ENCODE measurements around the gene CFB. TPM values are rescaled to one million over a fixed set of nuclear protein-coding genes. Genes with fewer than 3 reads are reported as not detected.

Gene CFB
- total RNA-seq, 1 experiment from 2014 or later, result 0.31 TPM

- TF ChIP-seq, protein P1, sequence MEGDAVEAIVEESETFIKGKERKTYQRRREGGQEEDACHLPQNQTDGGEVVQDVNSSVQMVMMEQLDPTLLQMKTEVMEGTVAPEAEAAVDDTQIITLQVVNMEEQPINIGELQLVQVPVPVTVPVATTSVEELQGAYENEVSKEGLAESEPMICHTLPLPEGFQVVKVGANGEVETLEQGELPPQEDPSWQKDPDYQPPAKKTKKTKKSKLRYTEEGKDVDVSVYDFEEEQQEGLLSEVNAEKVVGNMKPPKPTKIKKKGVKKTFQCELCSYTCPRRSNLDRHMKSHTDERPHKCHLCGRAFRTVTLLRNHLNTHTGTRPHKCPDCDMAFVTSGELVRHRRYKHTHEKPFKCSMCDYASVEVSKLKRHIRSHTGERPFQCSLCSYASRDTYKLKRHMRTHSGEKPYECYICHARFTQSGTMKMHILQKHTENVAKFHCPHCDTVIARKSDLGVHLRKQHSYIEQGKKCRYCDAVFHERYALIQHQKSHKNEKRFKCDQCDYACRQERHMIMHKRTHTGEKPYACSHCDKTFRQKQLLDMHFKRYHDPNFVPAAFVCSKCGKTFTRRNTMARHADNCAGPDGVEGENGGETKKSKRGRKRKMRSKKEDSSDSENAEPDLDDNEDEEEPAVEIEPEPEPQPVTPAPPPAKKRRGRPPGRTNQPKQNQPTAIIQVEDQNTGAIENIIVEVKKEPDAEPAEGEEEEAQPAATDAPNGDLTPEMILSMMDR (conservative IDR thresholded peaks at IDR 0.05), result no peak
- Mint-ChIP-seq H3K4me1 (peaks cover 5 to 8% of the 10 kb centered on the region in 2 experiments; a peak in 3 of 4 replicates), H3K36me3 (ENCODE audit: insufficient read depth in 1 of 3, low read depth in 3 of 3) (peaks cover 0 to 12% (median 8%) of the 10 kb centered on the region in 3 experiments; a peak in 6 of 7 replicates), H3K4me3 (no peak overlapping the region), H3K9me3 (no peaks in the 10 kb centered on the region), H3K27me3 (ENCODE audit: low read depth) (peaks cover 57% of the 10 kb centered on the region), H3K27ac (peak overlapping the region in 1 of 3 experiments; percentile 87; a peak in 2 of 7 replicates)
- H2BK20ac ChIP-seq (ENCODE audit: low read depth, low read length, poor library complexity, severe bottlenecking), result no peak overlapping the region
- H3K4me1 ChIP-seq (ENCODE audit: insufficient read depth, low read length), result no peaks in the 10 kb centered on the region
- no peak overlapping the region for H2BK5ac ChIP-seq (ENCODE audit: insufficient read length, low read length)
- no peak overlapping the region for H4K5ac ChIP-seq (ENCODE audit: insufficient read length, low read depth, low read length)
- no peak overlapping the region for H3K27ac ChIP-seq (ENCODE audit: insufficient read length, low read depth, low read length)
- no peak overlapping the region for H4K91ac ChIP-seq (ENCODE audit: insufficient read length, low read depth, low read length)
- no peak overlapping the region for H3K18ac ChIP-seq (ENCODE audit: insufficient read length, low read depth, low read length)
- H4K8ac ChIP-seq (replicated peaks; ENCODE audit: insufficient read length, low read depth, low read length), result no peak overlapping the region
- no peak overlapping the region for H3K56ac ChIP-seq (ENCODE audit: insufficient read length, low read depth, low read length)
- H3K79me2 ChIP-seq (ENCODE audit: insufficient read depth, low read length), result no peaks in the 10 kb centered on the region
- peaks cover 2% of the 10 kb centered on the region for H4K20me1 ChIP-seq (ENCODE audit: control insufficient read depth, insufficient read depth, insufficient read length)
- no peak overlapping the region for H3K9ac ChIP-seq (ENCODE audit: extremely low read depth, insufficient read length, low read length)
- H2AK5ac ChIP-seq (ENCODE audit: insufficient read length, low read length), result no peak overlapping the region
- no peak overlapping the region for H2BK120ac ChIP-seq (ENCODE audit: low read depth, low read length, poor library complexity, severe bottlenecking)
- no peaks in the 10 kb centered on the region for H3K23me2 ChIP-seq (ENCODE audit: insufficient read length, low read depth, low read length, poor library complexity, severe bottlenecking)
- no peak overlapping the region for H3K14ac ChIP-seq (ENCODE audit: insufficient read depth, low read length)
- no peaks in the 10 kb centered on the region for H3K9me3 ChIP-seq (ENCODE audit: control insufficient read depth, low read depth, low read length)
- no CpG with 5 or more reads among the region's 11 CpGs for WGBS (ENCODE audit: extremely low coverage, insufficient read length, low lambda C conversion rate)
- H3K4me2 ChIP-seq (ENCODE audit: insufficient read depth, insufficient read length, low read length), result no peak overlapping the region
- H3K27me3 ChIP-seq (ENCODE audit: insufficient read depth, low read length), result no peaks in the 10 kb centered on the region
- no peak overlapping the region for H3K4ac ChIP-seq (ENCODE audit: low read depth, low read length)
- no peak overlapping the region for H3K23ac ChIP-seq (ENCODE audit: insufficient read length, low read depth, low read length)
- no peak overlapping the region for H2BK15ac ChIP-seq (ENCODE audit: low read depth, low read length)
- no peak overlapping the region for H2BK12ac ChIP-seq (ENCODE audit: insufficient read length, low read depth, low read length)
- H3T11ph ChIP-seq (ENCODE audit: low read length), result no peak overlapping the region
- H3K79me1 ChIP-seq (ENCODE audit: insufficient read depth, low read depth, low read length, poor library complexity, severe bottlenecking), result no peaks in the 10 kb centered on the region
- H2AFZ ChIP-seq (ENCODE audit: low read length), result no peak overlapping the region
- DNase-seq, result no peak
Measured at GRCh38 chr6:31946370-31946885, 533 bp downstream of the CFB start.
